Right lobe of liver (tissue), 4 donors: ENCODE results near the gene SGTA.

Experiments used
- CTCF ChIP-seq, 4 donors: fragments of 200-600 bp in 3 of 4; fragments of 450-650 bp in 1 of 4; IDR thresholded peaks; one replicate each; pipeline versions ENCODE4 v1.5.1 to v1.8.0; 2016 to 2022; ENCODE audit warnings: antibody characterized with exemption in 4 of 4, mild to moderate bottlenecking in 2 of 4
- POLR2A ChIP-seq: fragments of 450-650 bp; IDR thresholded peaks from one replicate; pipeline ENCODE4 v1.6.1; 2017; ENCODE audit warnings: antibody characterized with exemption, mild to moderate bottlenecking
- donor health status: DM: no; HTN: no; CAD: no.
- donor health status: DM: no; HTN: no; CAD: no.
- donor health status: DM: no; HTN: yes; CAD: no.

- TF ChIP-seq CTCF (IDR thresholded peaks at IDR 0.05) (no peak), POLR2A (no peak)
These were observed 51.7 kb downstream of the SGTA start for GRCh38 chr19:2731181-2731995.
